Measurements from ENCODE around the gene ENHO. TPM values are rescaled to one million over a fixed set of nuclear protein-coding genes. Genes with fewer than 3 reads are reported as not detected.

ENHO gene
- total and polyA plus RNA-seq, 2 experiments from 2014 or later, result 13.8 to 19.7 TPM

GRCh38 chr9:34566972-34567371 lies 44.2 kb upstream of the ENHO start:
- H3K4me1 Mint-ChIP-seq, result peaks cover 48% of the 10 kb centered on the region
- no peak overlapping the region; the same call in 2 of the 3 replicates for H3K4me3 Mint-ChIP-seq
- DNase-seq (ENCODE audit: low spot score), result no peak
- no peak overlapping the region for H3K27ac Mint-ChIP-seq
- Histone ChIP-seq H3K27ac (ENCODE audit: low read depth) (no peak overlapping the region), H3K79me2 (replicated peaks; ENCODE audit: insufficient read depth) (no peaks in the 10 kb centered on the region), H3K4me2 (no peak overlapping the region), H3K4me3 (no peak overlapping the region), H3K36me3 (ENCODE audit: insufficient read depth) (no peaks in the 10 kb centered on the region), H3K4me1 (ENCODE audit: insufficient read depth) (peaks cover 16% of the 10 kb centered on the region; the same call in 1 of the 2 replicates), H3K27me3 (ENCODE audit: insufficient read depth) (no peaks in the 10 kb centered on the region), H2AFZ (no peak overlapping the region), H4K20me1 (replicated peaks; ENCODE audit: insufficient read depth) (no peaks in the 10 kb centered on the region; the same call in 1 of the 2 replicates), H3K9me2 (ENCODE audit: insufficient read depth) (no peaks in the 10 kb centered on the region), H3F3A (replicated peaks; ENCODE audit: low read depth) (no peaks in the 10 kb centered on the region)
- peaks cover 26% of the 10 kb centered on the region for H3K27me3 Mint-ChIP-seq (ENCODE audit: insufficient read depth, low read depth, poor library complexity)
- TF ChIP-seq REST (IDR thresholded peaks at IDR 0.05; ENCODE audit: unreplicated experiment) (no peak), EZH2phosphoT487 (IDR thresholded peaks at IDR 0.05; ENCODE audit: unreplicated experiment) (no peak), STAT1 (IDR thresholded peaks at IDR 0.05; ENCODE audit: unreplicated experiment) (no peak), ETS1 (IDR thresholded peaks at IDR 0.05) (no peak), JUNB (IDR thresholded peaks at IDR 0.05; ENCODE audit: unreplicated experiment) (no peak), ZNF114 (CRISPR knock-in tag; IDR thresholded peaks at IDR 0.05) (no peak), POLR2AphosphoS5 (IDR thresholded peaks at IDR 0.05; ENCODE audit: low read depth) (no peak), CTCF (conservative IDR thresholded peaks at IDR 0.05; ENCODE audit: low read depth in 2 of 2) (no peak), EZH2 (IDR thresholded peaks at IDR 0.05; ENCODE audit: low read depth, unreplicated experiment) (no peak), ZNF331 (CRISPR knock-in tag; IDR thresholded peaks at IDR 0.05; ENCODE audit: low read depth) (no peak), CREB1 (CRISPR knock-in tag; IDR thresholded peaks at IDR 0.05; ENCODE audit: low read depth) (no peak)
- ATAC-seq, result no peak
- H3K9me3 Mint-ChIP-seq, result no peaks in the 10 kb centered on the region; the same call in 2 of the 3 replicates
- H3K36me3 Mint-ChIP-seq (ENCODE audit: low read depth), result no peaks in the 10 kb centered on the region; the same call in 2 of the 3 replicates

All from GM23338 (cell line).